ENCODE measurements around the gene PRR20B.
"Not testable (repeated sequence)": the region's sequence is repeated elsewhere in the genome, so short reads cannot be mapped to it uniquely, and the experiment has no call there.

PRR20B gene

DNA sequence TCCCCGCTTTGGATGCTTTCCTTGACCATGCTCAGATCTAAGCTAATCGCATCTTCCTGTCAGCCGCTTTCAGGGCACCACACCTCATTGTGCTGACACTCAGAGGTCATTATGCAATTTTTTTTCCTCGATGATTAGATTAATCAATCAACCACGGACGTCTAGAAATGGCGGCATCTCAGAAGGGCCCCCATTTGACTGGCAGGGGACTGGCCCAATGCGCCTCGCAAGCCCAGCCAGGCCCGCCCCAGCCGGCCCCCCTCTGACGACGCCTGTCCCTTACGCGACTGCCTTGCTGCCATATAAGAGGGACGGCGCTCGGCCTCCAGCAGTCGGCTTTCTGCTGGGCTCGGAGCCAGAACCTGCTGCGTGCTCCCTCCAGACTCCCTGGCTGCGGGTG, at the start of gene PRR20B:
Gene PRR20B, plus strand, starts transcription at position 301 of the 400 bp plus-strand sequence. CDS start 387 bp downstream, outside the sequence.
- not testable (repeated sequence) for H3K4me3 ChIP-seq (ENCODE audit: low read depth, low read length)

DNA sequence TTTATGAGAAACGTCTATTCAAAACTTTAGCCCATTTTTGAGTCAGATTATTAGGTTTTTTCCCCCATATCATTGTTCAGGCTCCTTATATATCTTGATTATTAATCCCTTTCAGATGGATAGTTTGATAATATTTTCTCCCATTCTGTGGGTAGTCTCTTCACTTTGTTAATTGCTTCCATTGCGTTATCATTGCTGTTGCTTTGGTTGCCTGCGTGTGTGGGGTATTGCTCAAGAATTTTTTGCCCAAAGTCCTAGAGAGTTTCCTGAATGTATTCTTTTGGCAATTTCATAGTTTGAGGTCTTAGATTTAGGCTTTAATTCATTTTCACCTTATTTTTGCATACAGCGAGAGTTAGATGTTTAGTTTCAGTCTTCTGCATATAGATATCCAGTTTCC, 32.3 kb upstream of the PRR20B start:
- H3K4me3 ChIP-seq (ENCODE audit: low read depth, low read length): no peak overlapping the region
- TF ChIP-seq, protein P1, sequence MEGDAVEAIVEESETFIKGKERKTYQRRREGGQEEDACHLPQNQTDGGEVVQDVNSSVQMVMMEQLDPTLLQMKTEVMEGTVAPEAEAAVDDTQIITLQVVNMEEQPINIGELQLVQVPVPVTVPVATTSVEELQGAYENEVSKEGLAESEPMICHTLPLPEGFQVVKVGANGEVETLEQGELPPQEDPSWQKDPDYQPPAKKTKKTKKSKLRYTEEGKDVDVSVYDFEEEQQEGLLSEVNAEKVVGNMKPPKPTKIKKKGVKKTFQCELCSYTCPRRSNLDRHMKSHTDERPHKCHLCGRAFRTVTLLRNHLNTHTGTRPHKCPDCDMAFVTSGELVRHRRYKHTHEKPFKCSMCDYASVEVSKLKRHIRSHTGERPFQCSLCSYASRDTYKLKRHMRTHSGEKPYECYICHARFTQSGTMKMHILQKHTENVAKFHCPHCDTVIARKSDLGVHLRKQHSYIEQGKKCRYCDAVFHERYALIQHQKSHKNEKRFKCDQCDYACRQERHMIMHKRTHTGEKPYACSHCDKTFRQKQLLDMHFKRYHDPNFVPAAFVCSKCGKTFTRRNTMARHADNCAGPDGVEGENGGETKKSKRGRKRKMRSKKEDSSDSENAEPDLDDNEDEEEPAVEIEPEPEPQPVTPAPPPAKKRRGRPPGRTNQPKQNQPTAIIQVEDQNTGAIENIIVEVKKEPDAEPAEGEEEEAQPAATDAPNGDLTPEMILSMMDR (IDR thresholded peaks at IDR 0.05; ENCODE audit: borderline replicate concordance, insufficient read depth, low read depth, low read length): no peak

DNA sequence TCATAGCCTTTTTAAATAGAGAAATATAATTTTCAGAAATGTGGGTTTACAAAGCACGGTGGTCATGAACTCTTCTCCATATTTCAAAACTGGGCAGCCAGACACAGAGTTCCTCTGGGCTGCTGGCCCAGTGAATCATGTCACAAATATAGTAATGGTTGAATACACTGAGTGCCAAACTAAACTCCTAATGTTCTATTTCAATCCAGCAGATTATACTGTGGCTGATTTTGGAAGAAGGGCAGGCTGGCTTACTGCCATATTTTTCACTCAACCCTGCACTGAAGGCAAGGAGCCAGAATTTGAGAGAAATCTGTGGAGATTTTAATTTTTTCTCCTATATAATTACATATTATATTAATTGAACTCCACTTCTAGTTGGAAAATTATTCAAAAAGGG, 23.6 kb upstream of the PRR20B start:
- TF ChIP-seq, protein P1 (IDR thresholded peaks at IDR 0.05; ENCODE audit: borderline replicate concordance, insufficient read depth, low read depth, low read length): no peak
- H3K4me3 ChIP-seq (ENCODE audit: low read depth, low read length): no peak overlapping the region

DNA sequence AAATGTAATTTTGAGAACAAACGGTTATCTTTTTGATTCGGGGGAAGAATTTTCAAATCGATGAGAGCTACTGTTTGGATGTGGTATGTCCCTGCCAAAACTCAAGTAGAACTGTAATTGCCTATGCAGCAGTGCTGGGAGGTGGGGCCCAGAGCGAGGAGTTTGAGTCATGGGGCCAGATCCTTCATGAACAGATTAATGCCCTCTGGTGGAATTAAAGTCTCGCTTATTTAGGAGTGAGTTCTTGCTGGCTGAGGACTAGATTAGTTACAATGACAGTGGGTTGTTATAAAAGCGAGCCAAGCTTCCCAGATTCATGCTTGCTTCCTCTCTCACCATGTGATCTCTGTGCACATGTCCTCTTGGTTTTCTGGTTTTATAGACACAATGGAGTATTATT, 18.4 kb upstream of the PRR20B start:
- TF ChIP-seq, protein P1 (IDR thresholded peaks at IDR 0.05; ENCODE audit: borderline replicate concordance, insufficient read depth, low read depth, low read length): no peak
- no peak overlapping the region for H3K4me3 ChIP-seq (ENCODE audit: low read depth, low read length)

DNA sequence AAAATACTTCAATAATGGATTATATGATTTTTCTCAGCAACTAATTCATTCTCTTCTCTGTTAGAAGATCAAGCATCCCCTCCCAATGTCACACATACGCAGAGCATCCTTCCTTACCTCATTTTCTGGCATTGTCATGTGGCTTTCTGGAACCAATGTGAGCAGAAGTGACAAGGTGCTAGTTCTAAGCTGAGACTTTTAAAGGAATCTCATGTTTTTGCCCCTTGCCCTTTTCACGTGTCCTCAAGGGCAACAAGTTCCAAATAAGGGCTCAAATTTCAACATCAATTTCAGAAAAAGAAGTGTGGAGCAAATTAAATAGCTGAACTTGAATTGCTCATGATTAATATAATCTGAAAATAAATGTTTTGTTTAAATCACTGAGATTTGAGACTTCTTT, 11.2 kb upstream of the PRR20B start:
- no peak overlapping the region for H3K4me3 ChIP-seq (ENCODE audit: low read depth, low read length)
- TF ChIP-seq, protein P1 (IDR thresholded peaks at IDR 0.05; ENCODE audit: borderline replicate concordance, insufficient read depth, low read depth, low read length): no peak

DNA sequence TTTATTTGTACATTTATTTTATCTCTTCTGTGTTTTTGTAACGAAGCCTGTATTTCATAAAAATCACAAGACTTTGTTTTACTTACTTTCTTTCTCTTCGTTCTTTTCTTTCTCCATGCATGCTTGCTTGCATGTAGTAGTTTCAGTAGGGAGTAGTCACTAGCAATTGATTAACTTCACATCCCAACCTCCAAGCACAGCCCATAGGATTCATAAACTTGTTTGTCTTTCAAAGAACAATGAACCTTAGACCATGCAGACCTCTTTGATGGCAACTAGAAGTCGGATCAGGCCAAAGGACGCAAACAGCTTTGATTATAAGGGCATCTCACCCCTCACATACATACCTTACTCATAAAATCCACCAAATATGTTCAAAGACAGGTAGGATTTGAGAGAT, 9.7 kb upstream of the PRR20B start:
- no peak overlapping the region for H3K4me3 ChIP-seq (ENCODE audit: low read depth, low read length)
- TF ChIP-seq, protein P1 (IDR thresholded peaks at IDR 0.05; ENCODE audit: borderline replicate concordance, insufficient read depth, low read depth, low read length): no peak

DNA sequence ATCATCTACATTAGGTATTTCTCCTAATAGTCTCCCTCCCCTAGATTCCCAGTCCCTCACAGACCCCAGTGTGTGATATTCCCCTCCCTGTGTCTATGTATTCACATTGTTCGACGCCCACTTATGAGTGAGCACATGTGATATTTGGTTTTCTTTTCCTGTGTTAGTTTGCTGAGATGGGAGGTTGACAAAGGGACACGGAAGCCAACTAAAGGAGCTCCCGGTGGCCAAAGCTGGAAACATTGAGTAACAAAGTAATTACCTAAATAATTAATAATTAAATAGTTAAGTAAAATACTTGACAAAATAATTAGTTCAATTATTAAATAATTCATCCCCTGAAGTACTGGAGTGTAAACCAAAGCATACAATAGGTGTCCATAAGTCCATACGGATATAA, 8.3 kb upstream of the PRR20B start:
- TF ChIP-seq, protein P1 (IDR thresholded peaks at IDR 0.05; ENCODE audit: borderline replicate concordance, insufficient read depth, low read depth, low read length): no peak
- H3K4me3 ChIP-seq (ENCODE audit: low read depth, low read length): no peak overlapping the region

DNA sequence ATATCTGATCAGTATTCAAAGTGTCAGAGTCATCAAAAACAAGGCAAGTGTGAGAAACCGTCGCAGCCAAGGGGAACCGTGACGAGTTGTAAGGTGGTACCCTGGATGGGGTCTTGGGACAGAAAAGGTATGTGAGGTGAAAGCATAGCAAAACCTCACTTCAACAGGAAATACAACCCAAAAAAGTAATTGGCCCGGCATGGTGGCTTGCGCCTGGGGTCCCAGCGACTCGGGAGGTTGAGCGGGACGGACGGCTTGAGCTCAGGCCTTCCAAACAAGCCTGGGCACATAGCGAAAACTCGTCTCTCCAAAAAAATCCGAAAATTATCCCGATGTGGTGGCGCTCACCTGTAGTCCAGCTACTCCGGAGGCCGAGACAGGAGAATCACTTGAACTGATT, 7.5 kb upstream of the PRR20B start:
- not testable (repeated sequence) for H3K4me3 ChIP-seq (ENCODE audit: low read depth, low read length)

DNA sequence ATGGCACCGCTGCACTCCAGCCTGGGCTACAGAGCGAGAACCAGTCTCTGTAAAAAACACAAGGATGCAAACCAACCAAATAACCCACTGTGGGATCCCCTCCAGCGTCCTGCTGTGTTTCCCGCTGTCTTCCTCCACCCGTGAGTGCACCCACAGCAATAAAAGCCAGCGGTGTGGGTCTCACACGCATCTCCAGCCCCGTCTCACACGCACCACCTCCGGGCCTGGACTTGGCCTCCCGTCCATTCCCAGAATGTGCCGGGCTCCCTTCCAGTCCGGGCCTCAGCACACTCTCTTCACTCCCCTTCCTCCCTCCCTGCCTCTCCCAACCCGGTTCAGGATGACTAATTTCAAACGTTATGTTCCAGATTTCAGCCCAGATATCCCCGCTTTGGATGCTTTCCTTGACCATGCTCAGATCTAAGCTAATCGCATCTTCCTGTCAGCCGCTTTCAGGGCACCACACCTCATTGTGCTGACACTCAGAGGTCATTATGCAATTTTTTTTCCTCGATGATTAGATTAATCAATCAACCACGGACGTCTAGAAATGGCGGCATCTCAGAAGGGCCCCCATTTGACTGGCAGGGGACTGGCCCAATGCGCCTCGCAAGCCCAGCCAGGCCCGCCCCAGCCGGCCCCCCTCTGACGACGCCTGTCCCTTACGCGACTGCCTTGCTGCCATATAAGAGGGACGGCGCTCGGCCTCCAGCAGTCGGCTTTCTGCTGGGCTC, 6.9 kb upstream of the PRR20B start, which contains the start of gene PRR20A:
Gene PRR20A, plus strand, starts transcription at position 684 of the 734 bp plus-strand sequence. CDS start 387 bp downstream, outside the sequence.
- not testable (repeated sequence) for H3K4me3 ChIP-seq (ENCODE audit: low read depth, low read length)

DNA sequence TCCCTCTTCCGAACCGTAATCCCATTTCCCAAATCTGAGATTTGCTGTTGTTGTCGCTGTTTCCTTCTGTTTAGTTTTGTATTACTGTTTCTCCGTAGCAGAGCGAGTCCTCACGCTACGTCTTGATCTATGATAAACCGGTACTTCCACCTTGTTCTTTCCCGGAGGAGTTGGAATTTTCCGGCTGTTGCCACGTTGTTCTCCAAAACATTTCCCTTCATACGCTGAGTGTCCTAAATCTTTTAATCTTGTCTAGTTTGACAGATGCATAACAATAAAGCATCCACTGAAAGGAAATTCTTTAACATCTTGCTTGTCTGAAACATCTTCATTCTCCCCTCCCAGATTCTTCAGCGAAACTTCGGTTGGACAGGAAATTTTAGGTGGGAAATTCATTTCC, 818 bp downstream of the PRR20B start:
- H3K4me3 ChIP-seq (ENCODE audit: low read depth, low read length): not testable (repeated sequence)

DNA sequence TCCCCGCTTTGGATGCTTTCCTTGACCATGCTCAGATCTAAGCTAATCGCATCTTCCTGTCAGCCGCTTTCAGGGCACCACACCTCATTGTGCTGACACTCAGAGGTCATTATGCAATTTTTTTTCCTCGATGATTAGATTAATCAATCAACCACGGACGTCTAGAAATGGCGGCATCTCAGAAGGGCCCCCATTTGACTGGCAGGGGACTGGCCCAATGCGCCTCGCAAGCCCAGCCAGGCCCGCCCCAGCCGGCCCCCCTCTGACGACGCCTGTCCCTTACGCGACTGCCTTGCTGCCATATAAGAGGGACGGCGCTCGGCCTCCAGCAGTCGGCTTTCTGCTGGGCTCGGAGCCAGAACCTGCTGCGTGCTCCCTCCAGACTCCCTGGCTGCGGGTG, 6.5 kb downstream of the PRR20B start, which contains the start of gene PRR20C:
Gene PRR20C, plus strand, starts transcription at position 301 of the 400 bp plus-strand sequence. CDS start 387 bp downstream, outside the sequence.
- not testable (repeated sequence) for H3K4me3 ChIP-seq (ENCODE audit: low read depth, low read length)

DNA sequence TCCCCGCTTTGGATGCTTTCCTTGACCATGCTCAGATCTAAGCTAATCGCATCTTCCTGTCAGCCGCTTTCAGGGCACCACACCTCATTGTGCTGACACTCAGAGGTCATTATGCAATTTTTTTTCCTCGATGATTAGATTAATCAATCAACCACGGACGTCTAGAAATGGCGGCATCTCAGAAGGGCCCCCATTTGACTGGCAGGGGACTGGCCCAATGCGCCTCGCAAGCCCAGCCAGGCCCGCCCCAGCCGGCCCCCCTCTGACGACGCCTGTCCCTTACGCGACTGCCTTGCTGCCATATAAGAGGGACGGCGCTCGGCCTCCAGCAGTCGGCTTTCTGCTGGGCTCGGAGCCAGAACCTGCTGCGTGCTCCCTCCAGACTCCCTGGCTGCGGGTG, 13.0 kb downstream of the PRR20B start, which contains the start of gene PRR20D:
Gene PRR20D, plus strand, starts transcription at position 301 of the 400 bp plus-strand sequence. CDS start 387 bp downstream, outside the sequence.
- not testable (repeated sequence) for H3K4me3 ChIP-seq (ENCODE audit: low read depth, low read length)

All from GM12875 (cell line).